Effector memory CD4-positive, alpha-beta T cell (primary cell): Measurements from ENCODE around the gene OFD1.

Experiments
- DNase-seq, 3 donors: peaks; one replicate each; pipeline ENCODE4 v3.0.0-alpha.2; 2020
- H3K27ac ChIP-seq: 2 replicates; pipeline ENCODE4 v1.7.0; 2013; ENCODE audit warnings: mild to moderate bottlenecking, low read length, moderate library complexity; ENCODE audit not compliant: insufficient read depth, poor library complexity, severe bottlenecking
- H3K27me3 ChIP-seq: replicated peaks from 2 replicates; pipeline ENCODE4 v1.7.0; 2013; ENCODE audit warnings: mild to moderate bottlenecking, low read length; ENCODE audit not compliant: insufficient read depth, control insufficient read depth, poor library complexity, severe bottlenecking
- H3K36me3 ChIP-seq: 2 replicates; pipeline ENCODE4 v1.7.0; 2013; ENCODE audit warnings: mild to moderate bottlenecking, low read length, moderate library complexity; ENCODE audit not compliant: control insufficient read depth, insufficient read depth
- H3K4me1 ChIP-seq: 2 replicates; pipeline ENCODE4 v1.7.0; 2013; ENCODE audit warnings: low read length, mild to moderate bottlenecking; ENCODE audit not compliant: control insufficient read depth, insufficient read depth, poor library complexity, severe bottlenecking
- H3K4me3 ChIP-seq: 2 replicates; pipeline ENCODE4 v1.7.0; 2013; ENCODE audit warnings: low read length, low read depth, mild to moderate bottlenecking; ENCODE audit not compliant: insufficient read depth, poor library complexity, severe bottlenecking
- H3K9me3 ChIP-seq: 2 replicates; pipeline ENCODE4 v1.7.0; 2013; ENCODE audit warnings: mild to moderate bottlenecking, low read length, moderate library complexity; ENCODE audit not compliant: control insufficient read depth

The OFD1 gene

GRCh38 chrX:13791145-13791544, 56.6 kb downstream of the OFD1 start:
- H3K4me3 ChIP-seq = no peak overlapping the region
- no peaks in the 10 kb centered on the region for H3K4me1 ChIP-seq

GRCh38 chrX:13791559-13791958, 57.0 kb downstream of the OFD1 start:
- Histone ChIP-seq H3K4me1 (no peaks in the 10 kb centered on the region), H3K9me3 (no peaks in the 10 kb centered on the region), H3K36me3 (no peaks in the 10 kb centered on the region), H3K4me3 (no peak overlapping the region), H3K27me3 (no peaks in the 10 kb centered on the region), H3K27ac (no peak overlapping the region)
- DNase-seq = no peak

More at GRCh38 chrX:13791145-13791544, 56.6 kb downstream of the OFD1 start:
- DNase-seq = no peak
- Histone ChIP-seq H3K27me3 (no peaks in the 10 kb centered on the region), H3K9me3 (no peaks in the 10 kb centered on the region), H3K27ac (no peak overlapping the region), H3K36me3 (no peaks in the 10 kb centered on the region)

GRCh38 chrX:13793897-13794296, 59.3 kb downstream of the OFD1 start:
- H3K36me3 ChIP-seq = no peaks in the 10 kb centered on the region
- no peak overlapping the region for H3K27ac ChIP-seq
- no peaks in the 10 kb centered on the region for H3K9me3 ChIP-seq
- no peak for DNase-seq
- no peak overlapping the region for H3K4me3 ChIP-seq
- no peaks in the 10 kb centered on the region for H3K27me3 ChIP-seq
- H3K4me1 ChIP-seq = no peaks in the 10 kb centered on the region

GRCh38 chrX:13794417-13794816, 59.9 kb downstream of the OFD1 start:
- Histone ChIP-seq H3K27ac (no peak overlapping the region), H3K4me1 (no peaks in the 10 kb centered on the region), H3K9me3 (no peaks in the 10 kb centered on the region), H3K4me3 (no peak overlapping the region), H3K36me3 (no peaks in the 10 kb centered on the region), H3K27me3 (no peaks in the 10 kb centered on the region)
- DNase-seq = no peak

- H3K36me3 ChIP-seq = no peaks in the 10 kb centered on the region
Observed at GRCh38 chrX:13797512-13797911, 63.0 kb downstream of the OFD1 start.

GRCh38 chrX:13798184-13798583, 63.6 kb downstream of the OFD1 start:
- Histone ChIP-seq H3K4me1 (no peaks in the 10 kb centered on the region), H3K36me3 (no peaks in the 10 kb centered on the region), H3K27ac (no peak overlapping the region)

More at GRCh38 chrX:13797512-13797911, 63.0 kb downstream of the OFD1 start:
- Histone ChIP-seq H3K9me3 (no peaks in the 10 kb centered on the region), H3K27ac (no peak overlapping the region), H3K4me3 (no peak overlapping the region), H3K27me3 (no peaks in the 10 kb centered on the region), H3K4me1 (no peaks in the 10 kb centered on the region)
- no peak for DNase-seq

GRCh38 chrX:13803116-13803515, 68.6 kb downstream of the OFD1 start:
- no peaks in the 10 kb centered on the region for H3K36me3 ChIP-seq
- no peak for DNase-seq
- H3K4me3 ChIP-seq = no peak overlapping the region
- no peak overlapping the region for H3K27ac ChIP-seq
- H3K9me3 ChIP-seq = no peaks in the 10 kb centered on the region
- no peaks in the 10 kb centered on the region for H3K27me3 ChIP-seq
- H3K4me1 ChIP-seq = no peaks in the 10 kb centered on the region

More at GRCh38 chrX:13798184-13798583, 63.6 kb downstream of the OFD1 start:
- H3K9me3 ChIP-seq = no peaks in the 10 kb centered on the region
- DNase-seq = no peak
- H3K27me3 ChIP-seq = no peaks in the 10 kb centered on the region
- H3K4me3 ChIP-seq = no peak overlapping the region

GRCh38 chrX:13805241-13805640, 70.7 kb downstream of the OFD1 start:
- Histone ChIP-seq H3K27me3 (no peaks in the 10 kb centered on the region), H3K9me3 (no peaks in the 10 kb centered on the region), H3K36me3 (no peaks in the 10 kb centered on the region), H3K4me1 (no peaks in the 10 kb centered on the region), H3K4me3 (no peak overlapping the region), H3K27ac (no peak overlapping the region)
- DNase-seq = no peak

- Histone ChIP-seq H3K9me3 (no peaks in the 10 kb centered on the region), H3K27ac (no peak overlapping the region), H3K4me3 (no peak overlapping the region), H3K27me3 (no peaks in the 10 kb centered on the region), H3K4me1 (no peaks in the 10 kb centered on the region), H3K36me3 (no peaks in the 10 kb centered on the region)
- DNase-seq = no peak
Observed at GRCh38 chrX:13808293-13808692, 73.7 kb downstream of the OFD1 start.

- Histone ChIP-seq H3K4me1 (no peaks in the 10 kb centered on the region), H3K4me3 (no peak overlapping the region), H3K27ac (no peak overlapping the region), H3K27me3 (no peaks in the 10 kb centered on the region), H3K36me3 (no peaks in the 10 kb centered on the region), H3K9me3 (no peaks in the 10 kb centered on the region)
- DNase-seq = no peak
Observed at GRCh38 chrX:13808865-13809264, 74.3 kb downstream of the OFD1 start.

GRCh38 chrX:13815664-13816063, 81.1 kb downstream of the OFD1 start:
- Histone ChIP-seq H3K27me3 (no peaks in the 10 kb centered on the region), H3K27ac (no peak overlapping the region), H3K4me1 (no peaks in the 10 kb centered on the region), H3K9me3 (no peaks in the 10 kb centered on the region), H3K4me3 (no peak overlapping the region), H3K36me3 (no peaks in the 10 kb centered on the region)
- no peak for DNase-seq
